ENCODE data around the gene SEMA4D.
A peak's percentile ranks its signal among the peaks of the same experiment; 100 is the strongest.

Gene SEMA4D

DNA sequence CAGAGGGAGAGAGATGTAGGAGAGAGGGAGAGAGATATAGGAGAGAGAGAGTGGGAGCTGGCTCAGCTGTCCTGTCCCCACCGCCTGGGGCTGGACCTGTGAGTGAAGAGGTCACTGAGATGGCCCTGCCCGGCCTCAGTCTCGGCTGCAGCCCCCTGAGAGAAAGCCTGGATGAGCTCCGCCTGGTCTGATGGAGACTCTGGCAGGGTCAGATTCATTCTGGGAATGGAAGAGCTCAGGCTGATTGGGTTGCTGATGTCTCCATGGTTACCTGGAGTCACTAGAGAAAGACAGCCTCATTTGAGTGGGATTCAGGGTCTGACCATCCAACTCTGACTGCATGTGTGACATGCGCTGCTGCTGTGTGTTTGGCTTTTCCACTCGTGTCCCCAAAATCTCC lies 27.1 kb upstream of the SEMA4D start:
- Histone ChIP-seq H3K9me3 (no peaks in the 10 kb centered on the region), H3K4me1 (no peaks in the 10 kb centered on the region), H3K27ac (no peak overlapping the region), H3K4me3 (no peak overlapping the region), H3K27me3 (peaks cover 0 to 5% of the 10 kb centered on the region in 2 donors), H3K36me3 (no peaks in the 10 kb centered on the region)
- TF ChIP-seq, protein P1, sequence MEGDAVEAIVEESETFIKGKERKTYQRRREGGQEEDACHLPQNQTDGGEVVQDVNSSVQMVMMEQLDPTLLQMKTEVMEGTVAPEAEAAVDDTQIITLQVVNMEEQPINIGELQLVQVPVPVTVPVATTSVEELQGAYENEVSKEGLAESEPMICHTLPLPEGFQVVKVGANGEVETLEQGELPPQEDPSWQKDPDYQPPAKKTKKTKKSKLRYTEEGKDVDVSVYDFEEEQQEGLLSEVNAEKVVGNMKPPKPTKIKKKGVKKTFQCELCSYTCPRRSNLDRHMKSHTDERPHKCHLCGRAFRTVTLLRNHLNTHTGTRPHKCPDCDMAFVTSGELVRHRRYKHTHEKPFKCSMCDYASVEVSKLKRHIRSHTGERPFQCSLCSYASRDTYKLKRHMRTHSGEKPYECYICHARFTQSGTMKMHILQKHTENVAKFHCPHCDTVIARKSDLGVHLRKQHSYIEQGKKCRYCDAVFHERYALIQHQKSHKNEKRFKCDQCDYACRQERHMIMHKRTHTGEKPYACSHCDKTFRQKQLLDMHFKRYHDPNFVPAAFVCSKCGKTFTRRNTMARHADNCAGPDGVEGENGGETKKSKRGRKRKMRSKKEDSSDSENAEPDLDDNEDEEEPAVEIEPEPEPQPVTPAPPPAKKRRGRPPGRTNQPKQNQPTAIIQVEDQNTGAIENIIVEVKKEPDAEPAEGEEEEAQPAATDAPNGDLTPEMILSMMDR (IDR thresholded peaks at IDR 0.05) = no peak
- DNase-seq = peak in 1 of 2 donors; percentile 37
- intact Hi-C loops (cut with DNase I; ENCODE audit: low total_unique reads) = no loop called here

DNA sequence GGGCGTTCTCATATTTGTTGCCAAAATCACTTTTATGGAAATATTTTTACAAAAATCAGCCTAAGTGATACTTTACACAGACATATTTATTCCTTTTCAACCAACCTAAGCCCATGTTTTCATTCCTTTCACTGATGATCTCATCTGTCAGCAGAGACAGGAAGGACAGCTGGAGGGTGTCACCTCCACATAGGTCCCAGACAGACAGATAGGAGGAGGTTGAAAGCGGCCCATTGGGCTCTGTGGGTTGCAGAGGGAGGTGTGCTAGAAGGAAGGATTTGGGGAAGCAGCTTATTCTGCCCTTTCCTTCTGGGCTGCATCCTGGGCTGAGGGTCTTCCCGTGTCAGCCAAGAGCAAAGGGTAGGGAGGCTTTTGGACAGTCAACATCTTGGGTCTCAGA lies 26.0 kb upstream of the SEMA4D start:
- TF ChIP-seq, protein P1 (IDR thresholded peaks at IDR 0.05) = no peak
- intact Hi-C loops (cut with DNase I; ENCODE audit: low total_unique reads) = no loop called here
- Histone ChIP-seq H3K36me3 (no peaks in the 10 kb centered on the region), H3K4me1 (no peaks in the 10 kb centered on the region), H3K9me3 (no peaks in the 10 kb centered on the region), H3K27me3 (peaks cover 0 to 5% of the 10 kb centered on the region in 2 donors), H3K4me3 (no peak overlapping the region), H3K27ac (no peak overlapping the region)
- peak in 1 of 2 donors; percentile 20 for DNase-seq

DNA sequence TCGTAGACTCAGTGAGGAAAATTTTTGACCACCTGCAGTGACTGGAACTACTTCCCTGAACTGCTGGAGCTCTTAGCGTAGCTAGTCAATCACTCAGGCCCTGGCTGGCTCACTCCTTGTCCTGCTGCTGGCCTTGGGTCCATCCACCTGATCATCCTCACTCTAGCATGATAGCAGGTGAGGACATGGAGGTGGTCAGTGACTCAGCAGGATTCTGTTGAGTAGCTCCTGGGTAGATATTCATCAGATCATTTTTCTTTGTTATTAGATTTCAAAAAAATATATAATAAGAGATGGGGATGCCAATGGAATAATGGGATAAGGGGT lies 25.0 kb upstream of the SEMA4D start:
- Histone ChIP-seq H3K4me3 (no peak overlapping the region), H3K27me3 (peaks cover 0 to 3% of the 10 kb centered on the region in 2 donors), H3K27ac (no peak overlapping the region), H3K4me1 (no peaks in the 10 kb centered on the region), H3K9me3 (no peaks in the 10 kb centered on the region), H3K36me3 (no peaks in the 10 kb centered on the region)
- intact Hi-C loops (cut with DNase I; ENCODE audit: low total_unique reads) = no loop called here
- peak in 1 of 2 donors; percentile 19 for DNase-seq
- TF ChIP-seq, protein P1 (IDR thresholded peaks at IDR 0.05) = no peak

DNA sequence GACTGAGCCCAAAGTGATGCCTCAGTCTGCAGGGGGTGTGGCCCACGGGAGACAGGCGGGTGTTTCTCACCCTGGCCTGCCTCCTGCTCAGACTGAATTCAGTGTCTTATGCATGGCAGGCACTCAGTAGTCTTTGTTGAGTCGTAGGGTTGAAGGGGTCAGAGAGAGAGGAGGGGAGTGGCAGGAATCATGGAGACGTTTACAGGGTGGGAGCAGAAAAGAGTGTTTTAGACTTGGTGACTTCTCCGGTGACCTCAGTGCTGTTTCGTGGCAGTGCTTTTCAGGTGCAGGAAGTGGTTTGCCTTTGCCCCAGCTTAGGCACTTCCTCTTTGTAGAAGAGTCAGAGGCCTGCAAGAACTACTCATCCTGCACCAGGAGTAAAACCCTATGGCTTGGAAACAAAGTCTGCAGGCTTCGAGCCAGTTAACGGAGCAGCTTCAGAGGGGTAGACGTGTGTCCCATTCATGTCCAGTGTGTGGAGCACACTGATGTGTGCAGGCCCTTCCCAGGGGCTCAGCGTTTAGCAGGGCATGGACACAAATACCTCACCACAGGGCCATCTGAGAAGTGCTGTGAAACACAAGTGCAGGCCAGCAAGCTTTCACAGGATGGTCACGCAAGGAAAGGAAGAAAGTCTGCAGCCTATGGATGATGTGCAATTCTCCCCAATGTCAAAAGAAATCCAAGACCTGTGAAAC lies 24.5 kb upstream of the SEMA4D start:
- peak; percentile 39 to 54 for DNase-seq
- Histone ChIP-seq H3K27ac (no peak overlapping the region), H3K4me3 (no peak overlapping the region), H3K36me3 (no peaks in the 10 kb centered on the region), H3K9me3 (no peaks in the 10 kb centered on the region), H3K4me1 (no peaks in the 10 kb centered on the region), H3K27me3 (peaks cover 0 to 2% of the 10 kb centered on the region in 2 donors)
- TF ChIP-seq, protein P1 (IDR thresholded peaks at IDR 0.05) = no peak
- intact Hi-C loops (cut with DNase I; ENCODE audit: low total_unique reads) = no loop called here

DNA sequence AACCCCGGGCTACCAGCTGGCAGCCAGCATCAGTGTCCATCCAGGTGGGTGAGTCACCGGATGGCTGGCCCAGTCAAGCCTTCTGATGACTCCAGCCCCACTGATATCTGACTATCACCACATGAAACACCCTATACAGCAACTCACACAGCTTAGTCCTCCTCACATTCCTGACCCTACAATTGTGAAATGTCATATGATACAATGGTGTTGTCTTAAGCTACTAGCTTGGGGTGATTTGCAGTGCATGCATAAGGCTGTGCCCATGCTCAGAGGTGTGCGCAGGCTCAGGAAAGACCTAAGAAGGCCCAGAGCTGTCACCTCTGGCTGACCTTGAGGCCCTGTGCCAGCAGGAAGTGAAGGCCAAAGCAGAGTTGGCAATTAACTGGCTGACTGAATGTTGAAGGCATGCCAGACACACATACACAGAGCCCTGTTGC lies 21.5 kb upstream of the SEMA4D start:
- Histone ChIP-seq H3K4me3 (no peak overlapping the region), H3K36me3 (no peaks in the 10 kb centered on the region), H3K27me3 (no peaks in the 10 kb centered on the region), H3K9me3 (no peaks in the 10 kb centered on the region), H3K4me1 (no peaks in the 10 kb centered on the region), H3K27ac (no peak overlapping the region)
- intact Hi-C loops (cut with DNase I; ENCODE audit: low total_unique reads) = no loop called here
- DNase-seq = no peak
- TF ChIP-seq, protein P1 (IDR thresholded peaks at IDR 0.05) = no peak

Data from tibial artery (tissue), 4 donors.